ENCODE data around the gene RARRES2. TPM values are rescaled to one million over a fixed set of nuclear protein-coding genes. Genes with fewer than 3 reads are reported as not detected.
"Not testable (repeated sequence)": the region's sequence is repeated elsewhere in the genome, so short reads cannot be mapped to it uniquely, and the experiment has no call there.

The RARRES2 gene
- under 0.01 and 9.6 TPM in 2 replicates for total RNA-seq (2012; rRNA removed)

- H3K4me3 ChIP-seq (ENCODE audit: low read length) = no peak within 1 kb of the TSS
- H3K4me2 ChIP-seq (ENCODE audit: low read length) = peak within 1 kb of the TSS; percentile 63
- peaks cover 13% of the 10 kb centered on the region for H3K4me1 ChIP-seq (ENCODE audit: control insufficient read depth, insufficient read depth, low read length)
- no peaks in the 10 kb centered on the region for H3K9me3 ChIP-seq (replicated peaks; ENCODE audit: low read length)
- H3K36me3 ChIP-seq (ENCODE audit: insufficient read depth, low read length) = no peaks in the 10 kb centered on the region
- peaks cover 60% of the 10 kb centered on the region for H3K27me3 ChIP-seq (ENCODE audit: control insufficient read depth, insufficient read depth, low read length)
- H3K9ac ChIP-seq (ENCODE audit: low read depth, low read length) = no peak within 1 kb of the TSS
Measured at GRCh38 chr7:150341263-150342120, at the start of gene RARRES2. RARRES2 (minus strand) TSS chr7:150341629; CDS start chr7:150340609, 1,020 bp downstream.

- no peak overlapping the region for H3K4me2 ChIP-seq (ENCODE audit: low read length)
- H3K9me3 ChIP-seq (replicated peaks; ENCODE audit: low read length) = no peaks in the 10 kb centered on the region
- no peak overlapping the region for H3K9ac ChIP-seq (ENCODE audit: low read depth, low read length)
- peaks cover 4% of the 10 kb centered on the region for H3K4me1 ChIP-seq (ENCODE audit: control insufficient read depth, insufficient read depth, low read length)
- no peaks in the 10 kb centered on the region for H3K36me3 ChIP-seq (ENCODE audit: insufficient read depth, low read length)
- no peaks in the 10 kb centered on the region for H3K27me3 ChIP-seq (ENCODE audit: control insufficient read depth, insufficient read depth, low read length)
- no peak overlapping the region for H3K4me3 ChIP-seq (ENCODE audit: low read length)
Measured at GRCh38 chr7:150390205-150390604, 48.8 kb upstream of the RARRES2 start.

- no peak overlapping the region for H3K4me2 ChIP-seq (ENCODE audit: low read length)
- no peak overlapping the region for H3K4me3 ChIP-seq (ENCODE audit: low read length)
- H3K4me1 ChIP-seq (ENCODE audit: control insufficient read depth, insufficient read depth, low read length) = peaks cover 4% of the 10 kb centered on the region
- no peaks in the 10 kb centered on the region for H3K36me3 ChIP-seq (ENCODE audit: insufficient read depth, low read length)
- no peaks in the 10 kb centered on the region for H3K27me3 ChIP-seq (ENCODE audit: control insufficient read depth, insufficient read depth, low read length)
- H3K9ac ChIP-seq (ENCODE audit: low read depth, low read length) = no peak overlapping the region
- no peaks in the 10 kb centered on the region for H3K9me3 ChIP-seq (replicated peaks; ENCODE audit: low read length)
Measured at GRCh38 chr7:150389532-150389816, 48.0 kb upstream of the RARRES2 start.

- no peak overlapping the region for H3K4me3 ChIP-seq (ENCODE audit: low read length)
- H3K9ac ChIP-seq (ENCODE audit: low read depth, low read length) = no peak overlapping the region
- H3K36me3 ChIP-seq (ENCODE audit: insufficient read depth, low read length) = no peaks in the 10 kb centered on the region
- no peaks in the 10 kb centered on the region for H3K27me3 ChIP-seq (ENCODE audit: control insufficient read depth, insufficient read depth, low read length)
- no peaks in the 10 kb centered on the region for H3K9me3 ChIP-seq (replicated peaks; ENCODE audit: low read length)
- H3K4me2 ChIP-seq (ENCODE audit: low read length) = no peak overlapping the region
- H3K4me1 ChIP-seq (ENCODE audit: control insufficient read depth, insufficient read depth, low read length) = peaks cover 4% of the 10 kb centered on the region
Measured at GRCh38 chr7:150388709-150389531, 47.5 kb upstream of the RARRES2 start.

DNA sequence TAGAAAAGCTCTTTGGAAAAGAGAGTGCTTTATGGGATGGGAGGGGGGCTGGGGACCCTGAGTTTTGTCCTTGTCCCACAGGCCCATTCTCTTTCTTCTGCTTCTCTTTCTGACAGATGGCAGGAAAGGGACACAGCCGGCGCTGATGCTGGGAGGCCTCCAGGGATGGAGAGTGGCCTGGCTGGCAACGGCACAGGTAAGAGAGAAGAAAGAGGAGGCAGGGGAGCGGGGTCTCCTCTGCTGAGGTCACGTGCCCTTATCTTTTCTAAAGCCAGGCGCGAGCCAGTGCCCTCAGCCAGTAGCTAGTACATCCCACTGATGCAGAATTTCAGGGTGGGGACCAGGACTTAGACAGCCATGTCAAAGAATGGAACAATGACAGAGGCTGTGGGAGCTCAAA, 46.9 kb upstream of the RARRES2 start:
- Histone ChIP-seq H3K36me3 (ENCODE audit: insufficient read depth, low read length) (no peaks in the 10 kb centered on the region), H3K4me1 (ENCODE audit: control insufficient read depth, insufficient read depth, low read length) (peaks cover 4% of the 10 kb centered on the region), H3K9ac (ENCODE audit: low read depth, low read length) (no peak overlapping the region), H3K4me3 (ENCODE audit: low read length) (no peak overlapping the region), H3K9me3 (replicated peaks; ENCODE audit: low read length) (no peaks in the 10 kb centered on the region), H3K4me2 (ENCODE audit: low read length) (no peak overlapping the region), H3K27me3 (ENCODE audit: control insufficient read depth, insufficient read depth, low read length) (no peaks in the 10 kb centered on the region)

- not testable (repeated sequence) for H3K4me2 ChIP-seq (ENCODE audit: low read length); H3K4me1 ChIP-seq (ENCODE audit: control insufficient read depth, insufficient read depth, low read length)
Measured at GRCh38 chr7:150385884-150386283, 44.5 kb upstream of the RARRES2 start.

DNA sequence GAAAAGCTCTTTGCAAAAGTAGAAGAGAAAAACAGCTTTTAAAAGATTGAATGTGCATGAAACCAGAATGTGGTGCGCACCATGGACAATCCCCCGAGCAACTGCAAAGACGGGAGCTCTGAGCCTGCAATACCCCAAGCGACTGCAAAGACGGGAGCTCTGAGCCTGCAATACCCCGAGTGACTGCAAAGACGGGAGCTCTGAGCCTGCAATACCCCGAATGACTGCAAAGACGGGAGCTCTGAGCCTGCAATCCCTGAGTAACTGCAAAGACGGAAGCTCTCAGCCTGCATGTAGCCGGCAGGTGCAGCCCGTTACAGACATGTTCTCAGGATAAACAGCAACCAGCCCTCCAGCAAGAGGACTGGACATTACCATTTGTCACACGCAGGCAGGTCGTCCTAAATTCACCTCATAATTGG, 43.9 kb upstream of the RARRES2 start:
- Histone ChIP-seq H3K4me3 (ENCODE audit: low read length) (no peak overlapping the region), H3K9me3 (replicated peaks; ENCODE audit: low read length) (no peaks in the 10 kb centered on the region), H3K4me1 (ENCODE audit: control insufficient read depth, insufficient read depth, low read length) (peaks cover 6% of the 10 kb centered on the region), H3K4me2 (ENCODE audit: low read length) (no peak overlapping the region), H3K36me3 (ENCODE audit: insufficient read depth, low read length) (no peaks in the 10 kb centered on the region), H3K9ac (ENCODE audit: low read depth, low read length) (no peak overlapping the region), H3K27me3 (ENCODE audit: control insufficient read depth, insufficient read depth, low read length) (no peaks in the 10 kb centered on the region)

More at GRCh38 chr7:150385884-150386283, 44.5 kb upstream of the RARRES2 start:
- not testable (repeated sequence) for H3K9me3 ChIP-seq (replicated peaks; ENCODE audit: low read length); H3K27me3 ChIP-seq (ENCODE audit: control insufficient read depth, insufficient read depth, low read length); H3K36me3 ChIP-seq (ENCODE audit: insufficient read depth, low read length); H3K4me3 ChIP-seq (ENCODE audit: low read length); H3K9ac ChIP-seq (ENCODE audit: low read depth, low read length)

DNA sequence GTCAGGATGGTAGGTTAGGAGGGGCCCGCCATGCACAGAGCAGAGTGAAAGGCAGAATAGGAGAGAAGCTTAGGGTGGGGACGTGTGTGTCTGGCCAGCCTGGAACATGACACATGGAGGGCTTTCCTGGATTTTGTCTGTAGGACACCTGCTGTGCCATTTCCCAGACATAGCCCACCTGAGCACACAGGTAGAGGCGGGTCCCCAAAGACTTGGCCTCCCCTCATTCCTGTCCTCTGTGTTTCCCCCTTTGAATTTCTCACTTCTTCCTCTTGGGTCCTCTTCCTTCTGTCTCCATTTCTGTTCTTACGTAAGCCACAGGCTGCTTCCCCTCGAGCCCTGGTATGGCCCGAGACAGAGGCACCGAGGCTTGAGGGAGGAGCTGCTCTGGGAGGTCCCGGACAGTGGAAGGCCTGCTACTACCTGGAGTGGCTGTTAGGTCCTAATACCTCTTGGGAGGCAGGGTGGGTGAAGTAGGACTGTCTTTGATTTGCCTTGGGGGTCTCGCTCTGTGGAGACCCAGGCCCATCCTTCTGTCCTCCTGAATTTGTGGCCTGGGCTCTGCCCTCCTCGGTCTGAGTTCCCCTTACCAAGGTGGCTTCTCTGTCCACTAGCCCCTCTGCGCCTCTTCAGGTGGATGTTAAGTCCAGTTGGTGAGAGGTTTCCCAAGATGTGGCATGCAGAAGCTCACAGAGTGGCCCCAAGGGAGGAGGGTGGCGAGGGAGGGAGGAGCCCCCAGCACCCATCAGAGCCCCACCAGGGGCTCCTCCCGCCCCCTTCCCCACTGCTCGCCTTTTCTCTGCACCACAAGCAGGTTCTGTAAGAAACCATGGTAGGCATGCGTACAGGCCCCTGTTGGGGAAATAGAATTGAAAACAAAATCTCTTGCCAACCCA, 43.2 kb upstream of the RARRES2 start:
- Histone ChIP-seq H3K4me1 (ENCODE audit: control insufficient read depth, insufficient read depth, low read length) (peaks cover 11% of the 10 kb centered on the region), H3K9me3 (replicated peaks; ENCODE audit: low read length) (no peaks in the 10 kb centered on the region), H3K9ac (ENCODE audit: low read depth, low read length) (no peak overlapping the region), H3K4me2 (ENCODE audit: low read length) (no peak overlapping the region), H3K27me3 (ENCODE audit: control insufficient read depth, insufficient read depth, low read length) (no peaks in the 10 kb centered on the region), H3K4me3 (ENCODE audit: low read length) (no peak overlapping the region), H3K36me3 (ENCODE audit: insufficient read depth, low read length) (no peaks in the 10 kb centered on the region)

GRCh38 chr7:150383710-150384397, 42.4 kb upstream of the RARRES2 start:
- H3K4me1 ChIP-seq (ENCODE audit: control insufficient read depth, insufficient read depth, low read length) = peaks cover 11% of the 10 kb centered on the region
- no peaks in the 10 kb centered on the region for H3K9me3 ChIP-seq (replicated peaks; ENCODE audit: low read length)
- no peak overlapping the region for H3K4me2 ChIP-seq (ENCODE audit: low read length)
- H3K4me3 ChIP-seq (ENCODE audit: low read length) = no peak overlapping the region
- no peaks in the 10 kb centered on the region for H3K27me3 ChIP-seq (ENCODE audit: control insufficient read depth, insufficient read depth, low read length)
- no peaks in the 10 kb centered on the region for H3K36me3 ChIP-seq (ENCODE audit: insufficient read depth, low read length)
- no peak overlapping the region for H3K9ac ChIP-seq (ENCODE audit: low read depth, low read length)

DNA sequence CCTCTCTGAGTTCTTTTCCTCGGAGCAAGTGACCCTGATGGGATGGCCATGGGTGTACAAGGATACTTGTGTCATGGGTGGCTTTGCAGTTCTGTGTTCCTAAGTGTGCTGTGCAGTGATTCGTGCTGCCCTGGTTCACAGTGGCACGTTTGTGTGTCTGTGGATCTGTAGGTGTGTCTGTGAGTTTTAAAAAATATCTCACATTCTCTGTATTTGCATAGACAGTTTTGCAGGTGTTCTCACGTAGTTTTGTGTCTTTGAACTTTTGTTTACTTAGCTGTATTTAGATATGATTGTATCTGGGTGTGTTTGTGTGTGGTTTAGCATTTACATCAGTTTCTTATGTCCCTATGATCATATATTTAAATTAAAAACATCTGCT, 41.4 kb upstream of the RARRES2 start:
- no peak overlapping the region for H3K4me3 ChIP-seq (ENCODE audit: low read length)
- no peaks in the 10 kb centered on the region for H3K9me3 ChIP-seq (replicated peaks; ENCODE audit: low read length)
- no peaks in the 10 kb centered on the region for H3K27me3 ChIP-seq (ENCODE audit: control insufficient read depth, insufficient read depth, low read length)
- no peak overlapping the region for H3K9ac ChIP-seq (ENCODE audit: low read depth, low read length)
- no peak overlapping the region for H3K4me2 ChIP-seq (ENCODE audit: low read length)
- H3K36me3 ChIP-seq (ENCODE audit: insufficient read depth, low read length) = no peaks in the 10 kb centered on the region
- H3K4me1 ChIP-seq (ENCODE audit: control insufficient read depth, insufficient read depth, low read length) = peaks cover 17% of the 10 kb centered on the region
